ENCODE data around the gene GLUD1.
"Not testable (repeated sequence)": the region's sequence is repeated elsewhere in the genome, so short reads cannot be mapped to it uniquely, and the experiment has no call there.

Gene GLUD1

DNA sequence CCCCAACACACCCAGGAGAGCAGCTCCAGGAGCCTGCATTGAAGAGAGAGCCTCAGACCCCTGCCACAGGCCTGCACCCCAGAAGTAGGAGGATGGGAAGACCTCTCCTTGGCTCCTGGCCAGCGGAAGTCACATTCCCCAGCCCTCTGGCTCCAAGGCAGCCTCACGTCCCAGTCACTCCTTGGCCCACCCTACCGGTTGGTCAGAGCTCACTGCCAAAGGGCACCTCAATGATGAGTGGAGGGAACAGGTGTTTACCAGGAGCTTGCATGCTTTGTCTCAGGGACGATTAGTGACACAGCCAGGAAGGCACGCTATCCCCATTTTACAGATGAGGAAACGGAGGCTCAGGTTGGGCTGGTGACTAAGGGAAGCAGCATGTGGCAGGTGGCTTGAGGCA lies 75.6 kb downstream of the GLUD1 start:
- not testable (repeated sequence) for DNase-seq (ENCODE audit: extremely low read depth, low read depth); H3K4me3 ChIP-seq (replicated peaks; ENCODE audit: low read depth, low read length)

DNA sequence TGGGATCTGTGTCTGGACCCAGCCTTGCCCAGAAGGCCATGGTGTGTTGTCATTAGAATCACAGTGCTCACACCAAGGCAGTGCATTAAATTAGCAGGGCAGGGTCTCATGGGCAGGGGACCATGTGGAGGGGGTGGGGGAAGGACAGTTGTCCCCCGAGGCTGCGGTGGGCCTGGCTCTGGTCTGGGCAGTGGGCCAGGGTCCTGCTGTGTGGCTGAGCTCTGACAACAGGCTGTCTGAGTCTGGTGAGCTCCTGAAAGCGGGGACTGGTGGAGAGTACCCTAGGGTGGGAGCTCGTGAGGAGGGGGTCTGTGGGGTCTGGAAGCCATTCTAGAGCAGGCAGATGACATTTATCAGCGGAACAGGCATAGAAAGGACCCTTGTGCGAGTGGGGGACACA lies 76.5 kb downstream of the GLUD1 start:
- H3K4me3 ChIP-seq (replicated peaks; ENCODE audit: low read depth, low read length); DNase-seq (ENCODE audit: extremely low read depth, low read depth): not testable (repeated sequence)

DNA sequence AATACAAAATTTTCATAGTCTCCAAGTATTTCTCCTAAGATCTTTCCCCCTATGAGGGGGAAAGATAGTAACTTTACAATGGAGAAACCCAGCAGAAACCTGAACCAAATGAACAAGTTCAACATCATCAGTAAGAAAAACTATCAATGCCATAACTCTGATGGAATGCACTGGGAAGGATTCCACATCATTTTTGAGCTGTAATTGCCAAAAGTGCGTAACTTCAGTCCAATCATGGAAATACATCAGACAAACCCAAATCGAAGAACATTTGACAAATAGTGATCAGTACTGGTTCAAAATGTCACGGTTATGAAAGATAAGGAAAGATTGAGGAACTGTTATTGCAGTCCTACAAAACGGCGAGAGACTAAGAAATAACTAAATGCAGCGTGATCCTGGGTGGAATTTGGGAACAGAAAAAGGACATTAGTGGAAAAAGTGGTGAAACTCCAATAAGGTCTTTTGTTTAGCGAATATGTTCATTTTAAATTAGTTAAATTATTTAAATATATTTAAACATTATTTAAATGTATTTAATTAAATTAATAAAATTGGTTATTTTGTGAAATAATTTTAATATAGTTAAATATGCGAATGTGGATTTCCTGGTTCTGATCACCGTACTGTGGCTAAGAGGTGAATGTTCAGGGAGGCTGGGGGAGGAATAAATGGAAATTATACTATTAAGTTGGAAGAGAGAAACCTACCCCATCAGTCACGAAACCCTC lies 79.5 kb downstream of the GLUD1 start:
- DNase-seq (ENCODE audit: extremely low read depth, low read depth); H3K4me3 ChIP-seq (replicated peaks; ENCODE audit: low read depth, low read length): not testable (repeated sequence)

DNA sequence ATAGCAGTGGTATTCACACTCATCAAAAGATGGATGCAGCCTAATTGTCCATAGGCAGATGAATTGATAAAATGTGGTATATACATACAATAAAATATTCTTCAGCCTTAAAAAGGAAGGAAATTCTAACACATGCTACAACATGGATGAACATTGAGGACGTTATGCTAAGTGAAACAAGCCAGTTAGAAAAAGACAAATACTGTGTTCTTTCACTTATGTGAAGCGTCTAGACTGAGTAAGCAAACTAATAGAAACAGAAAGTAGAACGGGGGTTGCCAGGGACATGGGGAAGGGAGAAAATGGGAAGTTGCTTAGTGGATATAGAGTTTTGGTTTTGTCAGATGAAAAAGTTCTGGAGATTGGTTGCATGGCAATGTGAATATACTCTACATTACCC lies 81.1 kb downstream of the GLUD1 start:
- not testable (repeated sequence) for H3K4me3 ChIP-seq (replicated peaks; ENCODE audit: low read depth, low read length); DNase-seq (ENCODE audit: extremely low read depth, low read depth)

DNA sequence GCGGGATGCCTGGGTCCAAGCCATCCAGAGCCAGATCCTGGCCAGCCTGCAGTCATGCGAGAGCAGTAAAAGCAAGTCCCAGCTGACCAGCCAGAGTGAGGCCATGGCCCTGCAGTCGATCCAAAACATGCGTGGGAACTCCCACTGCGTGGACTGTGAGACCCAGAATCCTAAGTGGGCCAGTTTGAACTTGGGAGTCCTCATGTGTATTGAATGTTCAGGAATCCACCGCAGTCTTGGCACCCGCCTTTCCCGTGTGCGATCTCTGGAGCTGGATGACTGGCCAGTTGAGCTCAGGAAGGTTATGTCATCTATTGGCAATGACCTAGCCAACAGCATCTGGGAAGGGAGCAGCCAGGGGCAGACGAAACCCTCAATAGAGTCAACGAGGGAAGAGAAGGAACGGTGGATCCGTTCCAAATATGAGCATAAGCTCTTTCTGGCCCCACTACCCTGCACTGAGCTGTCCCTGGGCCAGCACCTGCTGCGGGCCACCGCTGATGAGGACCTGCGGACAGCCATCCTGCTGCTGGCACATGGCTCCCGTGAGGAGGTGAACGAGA lies 85.4 kb downstream of the GLUD1 start:
- not testable (repeated sequence) for H3K4me3 ChIP-seq (replicated peaks; ENCODE audit: low read depth, low read length); DNase-seq (ENCODE audit: extremely low read depth, low read depth)

DNA sequence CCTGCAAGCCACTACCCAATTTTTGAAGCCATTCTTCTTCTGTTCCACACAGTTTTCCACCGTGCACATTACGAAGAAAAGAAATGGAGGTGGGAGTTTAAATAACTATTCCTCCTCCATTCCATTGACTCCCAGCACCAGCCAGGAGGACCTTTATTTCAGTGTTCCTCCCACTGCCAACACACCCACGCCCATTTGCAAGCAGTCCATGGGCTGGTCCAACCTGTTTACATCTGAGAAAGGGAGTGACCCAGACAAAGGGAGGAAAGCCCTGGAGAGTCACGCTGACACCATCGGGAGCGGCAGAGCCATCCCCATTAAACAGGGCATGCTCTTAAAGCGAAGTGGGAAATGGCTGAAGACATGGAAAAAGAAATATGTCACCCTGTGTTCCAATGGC lies 86.3 kb downstream of the GLUD1 start:
- H3K4me3 ChIP-seq (replicated peaks; ENCODE audit: low read depth, low read length); DNase-seq (ENCODE audit: extremely low read depth, low read depth): not testable (repeated sequence)

DNA sequence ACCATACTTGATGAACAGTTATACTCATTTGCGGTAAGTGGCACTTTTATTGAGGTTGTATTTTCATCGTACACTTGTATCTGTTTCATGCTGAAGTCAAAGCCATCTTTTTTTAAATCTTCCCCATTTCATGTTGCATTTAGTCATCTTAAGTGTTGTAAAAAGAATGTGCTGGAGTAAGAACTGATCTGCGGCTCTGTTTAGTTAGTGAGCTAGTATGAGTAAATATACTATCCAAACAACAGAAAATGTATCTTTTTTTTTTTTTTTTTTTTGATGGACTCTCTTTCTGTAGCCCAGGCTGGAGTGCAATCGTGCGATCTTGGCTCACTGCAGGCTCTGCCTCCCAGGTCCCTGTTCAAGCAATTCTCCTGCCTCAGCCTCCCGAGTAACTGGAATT lies 87.0 kb downstream of the GLUD1 start:
- not testable (repeated sequence) for H3K4me3 ChIP-seq (replicated peaks; ENCODE audit: low read depth, low read length); DNase-seq (ENCODE audit: extremely low read depth, low read depth)

DNA sequence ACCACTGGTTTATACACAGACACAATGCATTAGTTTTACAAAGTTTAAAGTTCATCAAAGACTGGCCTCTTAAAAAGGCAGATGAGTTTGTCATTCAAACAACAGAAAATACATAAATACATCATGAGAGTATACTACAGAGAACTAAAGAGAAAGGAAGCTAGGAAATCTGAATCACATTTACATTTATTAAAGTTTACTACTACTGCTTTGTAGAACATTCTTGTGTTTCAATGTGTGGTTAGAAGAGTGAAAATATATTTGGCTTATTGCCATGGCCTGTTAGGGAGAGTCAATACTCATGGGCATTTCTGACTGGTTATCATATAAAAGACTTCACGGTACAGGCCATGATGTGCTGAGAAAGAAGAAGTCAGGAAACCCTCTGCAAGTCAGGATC lies 87.5 kb downstream of the GLUD1 start:
- not testable (repeated sequence) for DNase-seq (ENCODE audit: extremely low read depth, low read depth); H3K4me3 ChIP-seq (replicated peaks; ENCODE audit: low read depth, low read length)

DNA sequence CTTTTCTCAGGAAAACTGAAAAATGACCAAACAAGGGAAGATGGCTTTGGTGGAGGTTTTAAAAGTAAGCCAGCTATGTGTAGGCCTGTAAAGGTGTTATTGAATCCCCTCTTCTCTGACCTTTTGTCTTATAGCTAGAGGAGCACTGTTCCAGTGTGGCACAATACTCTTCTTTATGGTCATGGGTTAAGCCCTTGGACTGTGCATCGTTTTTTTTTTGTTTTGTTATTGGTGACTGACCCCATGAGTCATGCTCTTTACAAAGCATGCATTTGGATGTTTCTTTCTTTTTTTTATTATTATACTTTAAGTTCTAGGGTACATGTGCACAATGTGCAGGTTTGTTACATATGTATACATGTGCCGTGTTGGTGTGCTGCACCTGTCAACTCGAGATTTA lies 94.2 kb downstream of the GLUD1 start:
- DNase-seq (ENCODE audit: extremely low read depth, low read depth): no peak
- TF ChIP-seq, protein P1, sequence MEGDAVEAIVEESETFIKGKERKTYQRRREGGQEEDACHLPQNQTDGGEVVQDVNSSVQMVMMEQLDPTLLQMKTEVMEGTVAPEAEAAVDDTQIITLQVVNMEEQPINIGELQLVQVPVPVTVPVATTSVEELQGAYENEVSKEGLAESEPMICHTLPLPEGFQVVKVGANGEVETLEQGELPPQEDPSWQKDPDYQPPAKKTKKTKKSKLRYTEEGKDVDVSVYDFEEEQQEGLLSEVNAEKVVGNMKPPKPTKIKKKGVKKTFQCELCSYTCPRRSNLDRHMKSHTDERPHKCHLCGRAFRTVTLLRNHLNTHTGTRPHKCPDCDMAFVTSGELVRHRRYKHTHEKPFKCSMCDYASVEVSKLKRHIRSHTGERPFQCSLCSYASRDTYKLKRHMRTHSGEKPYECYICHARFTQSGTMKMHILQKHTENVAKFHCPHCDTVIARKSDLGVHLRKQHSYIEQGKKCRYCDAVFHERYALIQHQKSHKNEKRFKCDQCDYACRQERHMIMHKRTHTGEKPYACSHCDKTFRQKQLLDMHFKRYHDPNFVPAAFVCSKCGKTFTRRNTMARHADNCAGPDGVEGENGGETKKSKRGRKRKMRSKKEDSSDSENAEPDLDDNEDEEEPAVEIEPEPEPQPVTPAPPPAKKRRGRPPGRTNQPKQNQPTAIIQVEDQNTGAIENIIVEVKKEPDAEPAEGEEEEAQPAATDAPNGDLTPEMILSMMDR (IDR thresholded peaks at IDR 0.05; ENCODE audit: low read depth, low read length, missing control alignments): no peak
- no peak overlapping the region for H3K4me3 ChIP-seq (replicated peaks; ENCODE audit: low read depth, low read length)
